GM21390 (cell line): ENCODE results near the gene PYGO2.

Source experiments
- ATAC-seq: cut with Tn5 transposase; IDR thresholded peaks from one replicate; pipeline ENCODE4 v1.9.1; 2021; ENCODE audit not compliant: unreplicated experiment

PYGO2 gene

GRCh38 chr1:154944401-154945159 lies 17.0 kb downstream of the PYGO2 start:
- ATAC-seq, result no peak

GRCh38 chr1:154943649-154944400 lies 17.8 kb downstream of the PYGO2 start:
- ATAC-seq, result no peak

GRCh38 chr1:154941333-154942013 lies 20.1 kb downstream of the PYGO2 start:
- ATAC-seq, result no peak

DNA sequence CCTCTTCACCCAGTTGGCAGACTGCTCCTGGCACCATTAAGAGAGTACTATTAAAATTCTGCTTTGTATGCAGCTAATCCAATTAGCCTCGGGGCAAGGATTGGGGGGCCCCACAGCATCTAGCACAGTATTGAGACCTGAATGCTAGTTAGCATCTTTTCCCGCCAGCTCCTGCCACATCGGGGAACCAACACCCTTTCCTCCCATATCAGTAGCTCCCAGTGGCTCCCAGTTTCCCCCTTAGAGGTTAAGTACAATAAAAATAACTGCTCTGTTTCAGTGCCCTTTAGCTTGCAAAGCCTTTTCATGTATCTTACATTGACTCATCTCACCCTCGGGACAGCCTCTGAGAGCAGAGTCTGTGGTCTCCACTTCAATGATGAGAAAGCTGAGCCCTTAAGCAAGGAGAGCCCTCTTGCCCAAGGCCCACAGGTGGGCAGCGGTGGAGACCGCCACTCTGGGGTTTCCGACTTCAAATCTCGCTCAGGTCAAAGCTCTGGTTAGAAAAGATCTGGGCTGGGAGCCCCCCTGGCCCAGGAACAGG lies 20.9 kb downstream of the PYGO2 start:
- no peak for ATAC-seq

DNA sequence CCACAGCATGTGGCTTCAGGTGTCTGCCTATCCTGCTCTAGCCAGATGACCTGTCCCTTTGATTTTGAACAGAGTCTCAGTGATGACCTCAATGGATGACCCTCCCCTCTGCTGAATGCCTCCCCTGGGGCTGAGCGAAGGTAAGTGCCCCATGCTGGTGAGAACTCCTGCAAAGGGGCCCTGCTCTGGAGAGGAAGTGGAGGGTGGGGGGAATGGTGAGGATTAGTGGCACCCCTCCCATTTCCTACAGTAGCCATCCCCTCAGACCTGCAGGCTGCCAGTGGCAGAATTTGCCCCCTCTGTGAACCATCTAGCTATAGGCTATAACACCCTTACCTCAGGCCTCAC lies 21.4 kb downstream of the PYGO2 start:
- no peak for ATAC-seq

DNA sequence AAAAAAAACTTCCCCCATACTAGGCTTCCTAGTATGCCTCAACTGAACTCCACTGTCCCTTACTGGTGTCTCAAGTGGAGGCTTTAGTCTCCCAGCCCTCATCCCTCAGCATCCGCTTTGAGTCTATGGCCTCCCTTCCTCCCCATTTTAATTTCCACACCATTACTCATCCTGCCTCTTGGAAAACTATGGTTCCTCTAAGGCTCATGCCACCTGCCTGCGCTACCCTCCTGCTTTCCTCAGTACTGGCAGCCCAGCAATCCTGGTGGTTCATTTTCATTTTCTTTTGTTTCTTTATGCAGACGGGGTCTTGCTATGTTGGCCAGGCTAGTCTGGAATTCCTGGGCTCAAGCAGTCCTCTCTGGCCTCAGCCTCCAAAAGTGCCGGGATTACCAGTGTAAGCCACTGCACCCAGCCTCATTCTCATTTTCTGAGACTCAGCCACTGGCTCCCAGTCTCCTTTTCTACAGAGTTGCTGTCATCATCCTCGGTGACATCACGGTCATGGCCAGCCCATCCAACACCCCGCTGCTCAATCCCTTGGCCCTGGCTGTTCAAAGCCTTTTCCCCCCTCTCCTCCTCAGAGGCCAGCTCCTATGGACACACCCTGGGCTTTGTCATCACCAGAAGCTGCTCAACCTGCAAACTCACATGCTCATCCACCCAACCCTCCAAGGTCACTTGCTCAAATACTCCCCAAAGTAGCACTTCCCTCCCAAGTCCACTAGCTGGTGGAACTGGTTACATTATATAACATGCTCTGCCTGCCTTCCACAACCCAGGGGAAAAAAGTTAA lies 22.8 kb downstream of the PYGO2 start:
- no peak for ATAC-seq

DNA sequence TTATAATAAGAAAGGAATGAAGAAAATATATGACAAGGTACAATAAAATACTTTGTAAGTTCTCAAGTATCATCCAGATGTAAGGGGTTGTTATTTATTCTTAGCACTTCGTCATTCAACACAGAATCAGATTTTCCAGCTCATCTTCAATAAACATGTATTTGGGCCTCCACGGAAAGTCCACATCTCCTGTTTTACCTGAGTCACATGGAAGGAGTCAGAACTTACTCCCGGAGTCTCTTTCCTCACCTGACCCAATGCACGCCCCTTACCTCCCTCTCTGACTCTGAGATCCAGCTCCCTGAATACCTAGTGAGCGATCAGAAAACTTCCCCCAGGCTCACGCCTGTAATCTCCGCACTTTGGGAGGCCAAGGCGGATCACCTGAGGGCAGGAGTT lies 23.6 kb downstream of the PYGO2 start:
- ATAC-seq, result no peak

- ATAC-seq, result peak; percentile 53
Observed at GRCh38 chr1:154937085-154937987, 24.2 kb downstream of the PYGO2 start.

GRCh38 chr1:154936555-154937084 lies 25.0 kb downstream of the PYGO2 start, which contains the start of gene PMVK:
TSS of gene PMVK (minus strand) at chr1:154936719. CDS start at chr1:154936685, 34 bp downstream.
- ATAC-seq, result peak; percentile 57

DNA sequence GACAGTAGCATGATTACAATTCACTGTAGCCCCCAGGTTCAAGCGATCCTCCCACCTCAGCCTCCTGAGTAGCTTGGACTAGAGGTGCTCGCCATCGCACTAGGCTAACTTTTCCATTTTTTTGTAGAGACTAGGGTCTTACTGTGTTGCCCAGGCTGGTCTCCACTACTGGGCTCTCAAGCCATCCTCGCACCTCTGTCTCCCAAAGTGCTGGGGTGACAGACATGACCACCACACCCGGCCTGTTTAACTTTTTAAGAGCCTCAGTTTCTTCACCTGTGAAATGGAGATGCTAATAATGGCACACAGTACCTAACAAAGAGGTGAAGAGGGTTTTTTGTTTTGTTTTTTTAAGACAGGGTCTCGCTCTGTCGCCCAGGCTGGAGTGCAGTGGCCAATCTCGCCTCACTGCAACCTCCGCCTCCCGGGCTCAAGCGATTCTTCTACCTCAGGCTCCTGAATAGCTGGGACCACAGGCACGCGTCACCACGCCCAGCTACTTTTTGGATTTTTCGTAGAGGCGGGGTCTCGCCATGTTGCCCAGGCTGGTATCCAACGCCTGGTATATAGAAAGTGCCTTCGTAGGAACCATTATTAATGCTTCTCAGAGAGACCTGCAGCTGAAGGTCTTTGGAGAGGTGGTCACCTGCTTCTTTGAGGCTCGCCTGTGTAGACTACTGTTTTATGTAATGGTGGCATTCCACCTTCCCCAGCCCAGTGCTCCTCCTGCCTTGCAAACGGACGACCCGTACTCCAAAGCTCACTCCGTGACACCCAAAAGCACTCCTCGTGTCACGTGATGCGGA lies 25.6 kb downstream of the PYGO2 start:
- ATAC-seq, result no peak

DNA sequence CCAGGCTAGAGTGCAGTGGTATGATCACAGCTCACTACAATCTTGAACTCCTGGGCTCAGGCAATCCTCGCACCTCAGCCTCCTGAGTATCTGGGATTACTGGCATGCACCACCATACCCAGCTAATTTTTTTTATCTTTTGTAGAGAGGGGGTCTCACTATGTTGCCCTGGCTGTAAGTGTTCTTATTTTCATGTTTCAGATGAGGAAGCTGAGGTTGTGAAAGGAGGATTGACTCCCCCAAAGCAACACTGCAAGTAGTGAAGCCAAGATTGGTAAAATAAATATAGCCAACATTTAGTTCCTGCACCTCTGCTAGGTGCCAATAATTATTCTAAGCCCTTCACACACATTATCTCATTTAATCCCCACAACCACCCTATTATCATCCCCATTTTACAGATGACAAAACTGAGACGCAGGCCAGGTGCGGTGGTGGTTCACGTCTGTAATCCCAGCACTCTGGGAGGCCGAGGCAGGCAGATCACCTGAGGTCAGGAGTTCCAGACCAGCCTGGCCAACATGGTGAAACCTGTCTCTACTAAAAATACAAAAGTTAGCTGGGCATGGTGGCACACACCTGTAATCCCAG lies 27.1 kb downstream of the PYGO2 start:
- no peak for ATAC-seq

DNA sequence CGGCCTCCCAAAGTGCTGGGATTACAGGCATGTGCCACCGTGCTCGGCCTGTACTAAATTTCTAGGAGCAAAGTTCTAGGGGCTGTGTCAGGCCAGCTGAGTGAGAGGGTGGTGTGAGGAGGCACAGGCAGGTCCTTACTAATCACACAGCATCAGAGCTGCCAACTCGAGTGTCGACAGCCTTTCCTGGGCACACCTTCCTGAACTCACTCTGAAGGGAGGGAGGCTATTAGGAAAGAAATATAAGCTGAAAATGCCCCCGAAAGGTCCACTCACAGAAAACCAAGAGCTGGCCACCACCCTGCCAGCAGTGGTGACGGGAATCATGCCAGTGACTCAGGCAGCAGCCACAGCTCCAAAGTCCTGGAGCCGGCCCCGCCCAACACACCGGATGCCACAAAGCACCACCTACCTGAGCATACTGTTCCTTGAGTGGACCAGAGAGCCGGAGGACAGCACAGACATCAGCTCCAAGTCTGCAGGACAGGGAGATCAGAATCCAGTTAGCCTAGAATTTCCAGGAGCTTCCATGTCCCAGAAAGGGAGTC lies 29.6 kb downstream of the PYGO2 start:
- ATAC-seq, result no peak

GRCh38 chr1:154926201-154926600 lies 35.4 kb downstream of the PYGO2 start:
- no peak for ATAC-seq

- ATAC-seq, result no peak
Observed at GRCh38 chr1:154925335-154926170, 36.0 kb downstream of the PYGO2 start.

- ATAC-seq, result no peak
Observed at GRCh38 chr1:154923695-154924094, 37.9 kb downstream of the PYGO2 start.

GRCh38 chr1:154913273-154913672 lies 48.3 kb downstream of the PYGO2 start:
- no peak for ATAC-seq

GRCh38 chr1:154912755-154913154 lies 48.8 kb downstream of the PYGO2 start:
- ATAC-seq, result no peak
